SW480 (cell line): ENCODE measurements around the gene TLE7.

ENCODE experiments used
- DNase-seq: peaks from one replicate; pipeline ENCODE4 v3.0.0-alpha.2; 2016; ENCODE audit warnings: low spot score

Gene TLE7

DNA sequence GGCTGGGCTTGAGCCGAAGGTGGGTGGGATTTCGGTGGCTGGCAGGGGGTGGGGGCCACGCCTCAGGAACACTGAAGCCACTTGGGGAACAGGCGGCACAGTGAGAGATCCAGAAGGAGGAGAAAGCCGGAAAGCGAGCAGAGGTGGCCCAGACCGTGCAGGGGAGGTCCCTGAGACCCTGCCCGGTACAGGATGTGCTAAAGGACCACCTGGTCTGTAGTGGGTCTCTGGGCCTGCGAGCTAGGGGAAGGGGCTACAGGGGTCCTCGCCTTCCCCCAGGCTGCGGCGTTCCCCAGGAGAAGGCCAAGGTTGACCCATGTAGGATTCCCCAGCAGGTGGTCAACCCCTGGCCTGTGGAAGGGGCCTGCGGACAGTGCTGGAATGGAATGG lies at the start of gene TLE7:
Gene TLE7, minus strand, starts transcription at position 4 of the 390 bp plus-strand sequence. CDS start 8,730 bp downstream, outside the sequence.
- no peak for DNase-seq

DNA sequence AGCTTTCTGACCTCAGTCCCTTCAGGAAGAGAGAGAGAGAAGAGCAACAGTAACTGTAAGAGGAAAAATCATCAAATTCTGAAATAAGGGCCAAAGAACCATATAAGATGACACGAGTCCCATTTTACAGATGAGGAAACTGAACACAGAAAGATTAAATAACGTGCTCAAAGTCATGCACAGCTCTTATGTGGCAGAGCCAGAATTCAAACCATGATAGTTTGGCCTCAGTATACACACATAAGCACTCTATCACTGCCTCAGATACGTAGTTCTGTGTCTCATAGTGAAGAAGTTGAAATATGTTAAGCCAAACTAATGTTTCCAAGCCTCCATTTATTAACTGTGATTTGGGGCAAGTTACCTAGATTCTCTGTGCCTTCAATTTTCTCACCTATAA lies 49.2 kb upstream of the TLE7 start:
- no peak for DNase-seq

DNA sequence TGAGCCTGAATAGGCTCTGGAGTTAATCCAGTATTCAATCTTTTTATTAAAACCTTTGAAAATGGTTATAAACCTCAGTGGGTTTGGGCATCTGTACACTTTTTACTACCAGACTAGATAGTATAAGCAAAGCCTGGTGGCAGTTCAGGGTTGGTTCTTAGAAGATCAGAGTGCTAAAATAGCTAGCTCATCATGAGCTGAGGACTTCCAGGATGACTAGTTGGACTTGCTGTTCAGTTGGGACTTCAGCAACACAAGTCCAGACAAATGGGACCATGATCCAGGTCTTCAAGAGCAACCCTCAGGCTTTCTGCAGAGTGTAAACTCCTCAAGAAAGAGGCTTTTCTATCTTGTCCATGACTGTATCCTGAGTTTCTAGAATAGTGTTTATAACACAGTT lies 48.5 kb upstream of the TLE7 start:
- no peak for DNase-seq

DNA sequence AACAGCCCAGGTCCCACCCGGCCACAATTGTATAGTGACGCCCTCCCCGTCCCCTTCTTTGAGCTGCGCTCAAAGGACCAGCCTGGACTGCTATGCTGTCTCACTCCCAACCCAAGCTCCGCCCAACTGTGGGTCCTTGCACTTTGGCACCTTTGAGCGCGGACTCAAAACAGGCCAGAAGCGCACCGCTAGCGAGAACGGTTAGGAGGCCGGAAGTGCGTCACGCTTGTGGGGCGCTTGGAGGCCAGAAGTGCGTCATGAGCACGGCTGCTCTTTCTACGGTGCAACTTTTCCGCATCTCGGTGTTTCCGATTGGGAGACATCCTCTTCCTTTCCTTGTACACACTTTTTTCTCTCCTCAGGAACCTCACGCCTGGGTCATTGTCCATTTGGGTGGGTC lies 47.3 kb upstream of the TLE7 start, which contains the start of gene ZNF19:
Gene ZNF19, minus strand, starts transcription at position 203 of the 400 bp plus-strand sequence. CDS start 7,210 bp downstream, outside the sequence.
- no peak for DNase-seq

DNA sequence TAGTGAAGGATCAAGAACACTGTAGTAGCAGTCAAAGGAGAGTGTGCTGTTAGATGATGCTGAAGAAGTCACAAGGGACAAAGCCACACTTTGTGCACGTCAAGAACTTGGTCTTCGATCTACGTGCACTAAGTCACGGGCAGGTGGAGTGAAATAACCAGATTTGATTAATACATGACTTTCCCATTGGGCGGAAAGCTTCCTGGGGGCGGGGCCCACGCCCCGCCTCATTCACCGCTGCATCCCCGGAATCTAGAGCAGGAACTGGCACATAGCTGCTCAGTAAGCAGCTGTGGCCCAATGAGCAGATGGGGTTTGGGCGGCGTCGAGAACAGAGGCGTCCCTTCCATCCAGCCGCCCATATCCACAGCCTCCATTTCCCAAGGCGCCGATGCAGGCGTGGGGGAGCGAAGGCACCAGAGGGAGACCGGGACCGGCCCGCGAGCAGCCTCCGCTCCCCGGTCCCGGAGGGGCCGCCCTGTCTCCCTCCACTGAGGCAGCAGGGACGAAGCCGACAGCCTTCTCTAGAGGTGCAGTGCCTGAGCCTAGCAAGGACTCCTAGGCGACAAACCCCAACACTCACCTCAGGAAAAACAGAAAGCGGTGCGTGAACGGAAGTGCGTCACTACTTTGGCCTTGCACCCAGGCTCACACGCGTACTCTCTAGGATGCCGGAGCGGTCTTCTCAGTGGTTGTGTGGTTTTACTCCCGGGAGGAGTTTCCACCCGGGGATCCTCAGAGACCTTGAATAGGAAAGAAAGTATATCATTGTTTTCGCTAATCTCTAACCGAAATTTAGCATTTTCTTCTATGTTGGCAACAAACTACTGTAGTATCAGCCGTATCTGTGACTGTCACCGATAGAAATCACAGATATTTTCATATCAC lies 42.4 kb upstream of the TLE7 start:
- peak; percentile 85 for DNase-seq

DNA sequence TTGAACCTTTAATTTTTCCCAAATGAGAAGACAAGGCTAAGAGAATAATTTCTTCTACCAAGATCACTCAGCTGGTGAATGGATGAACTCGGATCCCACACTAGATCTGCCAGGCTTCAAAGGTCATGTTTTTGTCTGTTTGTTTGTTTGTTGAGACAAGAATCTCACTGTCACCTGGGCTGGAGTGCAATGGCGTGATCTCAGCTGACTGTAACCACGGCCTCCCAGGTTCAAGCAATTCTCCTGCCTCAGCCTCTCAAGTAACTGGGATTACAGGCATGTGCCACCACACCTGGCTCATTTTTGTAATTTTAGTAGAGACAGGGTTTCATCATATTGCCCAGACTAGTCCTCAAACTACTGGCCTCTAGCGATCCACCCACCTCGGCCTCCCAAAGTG lies 40.7 kb upstream of the TLE7 start:
- no peak for DNase-seq

DNA sequence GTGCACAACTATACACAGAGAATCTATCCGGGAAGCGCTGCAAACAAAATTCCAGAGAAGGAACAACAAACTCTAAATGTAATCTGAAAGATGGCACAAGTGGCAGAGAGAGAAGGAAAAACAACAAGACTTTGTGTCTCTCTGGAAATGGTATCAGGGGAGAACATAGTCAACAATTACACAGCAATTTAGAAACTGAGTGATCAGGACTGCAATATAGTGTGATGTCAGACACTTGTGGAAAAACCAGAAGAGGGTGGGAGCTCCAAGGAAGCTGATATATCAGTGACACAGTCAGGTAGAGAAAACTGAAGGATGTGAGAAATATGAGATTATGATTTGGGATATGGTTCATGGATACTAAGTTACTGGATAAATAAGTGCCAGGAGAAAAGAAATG lies 39.1 kb upstream of the TLE7 start:
- DNase-seq: no peak

DNA sequence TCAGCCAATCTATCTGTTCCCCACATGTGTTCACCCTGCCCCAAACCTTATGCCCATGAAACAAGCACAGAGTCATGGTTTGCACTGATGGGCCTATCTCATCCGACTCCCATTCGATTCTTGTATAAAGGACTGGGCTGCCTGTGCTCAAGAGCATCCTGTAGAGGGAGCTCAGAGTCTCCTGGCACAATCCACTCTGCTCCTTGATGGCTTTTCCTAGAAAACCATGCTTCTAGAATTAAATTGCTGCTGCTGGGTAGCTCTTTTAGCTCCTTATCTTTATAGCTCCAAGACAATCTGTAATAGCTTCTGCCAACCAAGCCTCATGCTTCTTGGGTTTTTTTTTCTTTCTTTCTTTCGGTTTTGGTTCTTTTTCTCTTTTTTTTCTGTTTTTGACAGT lies 37.6 kb upstream of the TLE7 start:
- DNase-seq: peak; percentile 15

DNA sequence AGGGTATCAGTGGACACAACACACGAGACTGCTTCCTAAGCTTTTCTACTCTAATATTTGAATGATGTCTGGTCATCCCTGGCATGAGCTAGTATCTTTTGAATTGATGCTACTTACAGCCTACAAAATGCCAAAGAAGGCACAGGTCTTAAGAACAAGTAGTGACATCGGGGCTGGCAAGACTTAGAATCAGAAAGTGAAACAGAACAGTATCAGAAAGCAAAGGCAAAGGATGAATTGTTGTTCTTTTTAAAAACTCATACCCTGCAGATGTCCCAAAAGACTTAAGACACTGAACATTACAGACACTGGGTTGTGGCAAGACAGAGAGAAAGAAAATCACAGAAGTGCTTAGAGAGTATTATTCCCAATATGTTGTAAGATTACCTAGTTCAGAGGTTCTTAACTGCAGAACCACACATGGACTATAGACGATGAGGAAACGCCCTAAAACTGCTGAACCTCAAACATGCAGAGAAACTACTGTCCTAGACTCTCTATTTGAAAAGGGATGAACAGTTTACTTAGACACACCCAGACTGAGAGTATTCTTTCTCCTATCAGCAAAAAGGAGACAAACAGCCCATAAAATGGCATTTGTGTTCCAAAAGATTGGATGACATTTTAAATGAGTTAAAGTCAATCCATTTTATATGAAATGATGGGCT lies 34.7 kb upstream of the TLE7 start:
- DNase-seq: no peak

DNA sequence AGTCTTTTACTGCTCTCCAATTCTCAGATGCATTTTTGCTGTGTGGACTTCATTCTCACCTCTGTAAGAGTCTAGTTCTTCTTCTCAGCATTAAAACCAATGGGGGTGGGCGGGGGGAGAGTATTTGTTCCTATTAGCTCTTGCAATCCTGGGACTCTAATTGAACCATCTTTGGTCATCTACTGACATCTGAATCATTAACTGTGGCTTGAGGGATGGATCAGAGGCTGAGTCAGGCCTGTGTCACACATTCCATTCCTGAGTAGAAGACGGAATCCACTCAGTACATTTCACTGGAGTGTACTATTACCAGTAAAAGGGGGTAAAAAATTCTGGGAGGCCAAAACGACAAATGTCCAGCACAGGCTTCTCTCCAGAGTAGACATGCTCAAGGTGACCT lies 33.0 kb upstream of the TLE7 start:
- DNase-seq: peak; percentile 18

DNA sequence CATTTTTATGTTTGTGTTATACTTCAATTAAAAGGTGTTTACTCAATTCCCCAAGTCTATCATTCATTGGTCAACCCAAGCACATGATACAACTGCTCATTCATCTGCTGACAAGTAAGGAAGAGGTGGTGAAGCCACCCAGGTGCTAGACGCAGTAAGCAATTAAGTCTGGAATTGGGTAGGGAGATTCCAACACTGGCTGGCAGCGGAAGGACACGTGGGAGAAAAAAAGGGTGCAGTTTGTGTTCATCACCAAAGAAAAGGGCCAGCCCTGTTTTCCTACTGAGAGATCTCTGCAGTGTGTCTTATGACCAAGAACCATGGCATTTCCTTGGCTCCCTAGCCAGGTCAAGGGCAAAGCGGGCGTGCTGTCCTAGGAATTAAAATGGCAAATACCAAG lies 32.0 kb upstream of the TLE7 start:
- no peak for DNase-seq

DNA sequence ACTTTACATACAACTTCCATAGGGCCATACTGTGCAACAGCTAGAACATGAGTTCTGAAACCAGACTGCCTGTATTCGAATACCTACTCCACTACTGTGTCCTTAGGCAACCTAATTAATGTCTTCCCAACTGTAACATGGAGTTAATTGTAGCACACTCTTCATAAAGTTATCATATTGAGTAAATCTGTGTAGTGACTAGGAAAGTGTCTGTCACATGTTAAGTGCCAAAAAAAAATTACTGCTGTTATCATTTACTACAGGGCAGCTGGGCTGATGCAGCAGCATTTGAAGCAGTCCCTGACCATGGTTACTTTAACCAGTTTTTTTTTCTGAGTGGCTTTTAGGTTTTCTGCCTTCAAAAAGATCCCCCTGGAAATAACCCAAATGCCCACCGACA lies 31.1 kb upstream of the TLE7 start:
- no peak for DNase-seq

DNA sequence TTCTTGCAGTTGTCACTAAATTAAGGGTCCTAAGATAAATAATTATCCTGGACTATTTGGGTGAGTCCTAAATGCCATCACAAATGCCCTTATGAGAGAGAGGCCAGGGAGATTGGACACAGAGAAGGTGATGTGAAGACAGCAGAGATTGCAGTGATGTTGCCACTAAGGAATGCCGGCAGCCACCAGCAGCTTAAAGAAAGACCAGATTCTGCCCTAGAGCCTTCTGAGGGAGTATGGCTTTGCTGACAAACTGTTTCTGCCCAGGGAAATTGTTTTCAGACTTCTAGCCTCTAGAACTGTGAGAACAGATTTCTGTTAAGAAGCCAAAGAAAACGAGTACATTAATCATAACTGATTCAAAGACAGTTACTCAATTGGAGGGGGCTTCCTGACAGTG lies 30.2 kb upstream of the TLE7 start:
- no peak for DNase-seq

DNA sequence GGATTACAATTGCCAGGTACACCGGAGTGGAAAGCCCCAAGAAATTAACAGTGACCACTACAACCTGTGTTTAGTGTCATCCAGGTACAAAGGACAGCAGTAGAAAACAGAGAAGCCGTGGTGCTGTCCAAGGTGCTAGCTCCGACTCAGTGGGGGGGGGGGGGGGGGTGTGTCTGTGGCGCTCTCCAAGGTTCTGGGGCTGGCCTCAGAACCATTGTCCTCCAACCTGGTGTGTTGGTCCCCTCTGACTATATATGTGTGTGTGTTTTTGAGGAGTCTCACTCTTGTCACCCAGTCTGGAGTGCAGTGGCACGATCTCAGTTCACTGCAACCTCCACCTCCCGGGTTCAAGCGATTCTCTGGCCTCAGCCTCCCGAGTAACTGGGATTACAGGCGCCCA lies 26.0 kb upstream of the TLE7 start:
- no peak for DNase-seq

DNA sequence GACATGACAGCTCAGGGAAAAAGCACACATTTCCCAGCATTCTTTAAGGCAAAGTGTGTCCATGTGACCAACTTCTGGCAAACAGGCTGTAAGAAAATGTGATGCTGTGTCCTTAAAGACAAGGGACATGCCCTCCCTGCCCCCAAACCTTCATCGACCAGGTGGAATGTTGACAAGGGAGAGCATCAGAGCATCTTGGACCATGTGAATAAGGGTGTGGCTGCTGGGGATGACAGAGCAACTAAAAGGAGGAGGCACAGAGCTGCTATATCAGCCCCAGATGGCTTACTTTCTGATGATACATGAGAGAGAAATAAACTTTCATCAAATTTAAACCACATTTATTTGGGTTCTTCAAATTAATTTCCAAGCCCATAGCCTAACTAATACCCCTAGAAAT lies 22.4 kb upstream of the TLE7 start:
- DNase-seq: no peak

DNA sequence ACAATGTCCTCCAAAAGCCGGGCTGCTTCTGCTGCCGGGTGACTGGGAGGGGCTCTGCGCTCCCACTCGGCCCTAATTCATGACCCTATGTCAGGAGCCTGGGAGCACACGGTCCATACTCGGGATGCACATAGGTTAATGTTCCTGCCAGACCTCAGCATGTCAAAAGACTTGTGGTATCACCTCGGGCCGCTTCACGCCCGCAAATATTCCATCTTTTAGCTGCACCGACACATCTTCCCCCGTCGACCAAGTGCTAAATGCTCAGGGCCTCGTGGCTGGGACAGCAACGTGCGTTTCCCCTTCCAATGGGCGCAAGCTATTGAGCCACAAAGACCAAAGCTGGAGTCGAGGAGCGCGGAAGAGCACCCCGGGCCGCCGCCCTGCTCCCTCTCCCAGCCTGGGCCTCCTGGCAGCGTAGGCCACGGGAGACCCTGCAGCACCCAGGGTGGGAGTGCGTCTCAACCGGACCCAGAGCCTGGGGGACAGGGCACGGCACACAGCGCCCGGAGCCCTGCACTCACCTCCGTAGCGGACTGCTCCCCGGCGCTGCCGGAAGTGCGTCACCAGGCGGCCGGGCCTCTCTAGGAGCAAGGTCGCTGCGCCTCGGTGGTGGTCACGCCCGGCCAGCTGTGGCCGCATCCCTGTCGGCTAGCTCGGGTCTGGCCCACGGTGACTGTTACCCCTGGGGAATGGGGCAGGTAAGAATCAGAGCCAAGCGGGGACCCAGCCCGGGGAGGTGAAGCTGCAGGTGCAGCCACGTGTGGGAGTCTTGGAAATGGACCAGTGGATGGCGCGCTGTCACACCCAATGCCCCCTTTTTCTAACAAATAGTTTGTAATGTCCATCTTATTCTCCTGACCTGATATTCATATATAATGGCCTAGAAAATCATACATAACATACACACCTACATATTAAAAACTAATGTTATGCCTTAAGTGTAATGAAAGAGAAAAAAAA lies 20.1 kb upstream of the TLE7 start, which contains the start of gene ZNF23:
Gene ZNF23, minus strand, starts transcription at position 562 of the 963 bp plus-strand sequence. CDS start 5,451 bp downstream, outside the sequence.
- peak; percentile 64 for DNase-seq

DNA sequence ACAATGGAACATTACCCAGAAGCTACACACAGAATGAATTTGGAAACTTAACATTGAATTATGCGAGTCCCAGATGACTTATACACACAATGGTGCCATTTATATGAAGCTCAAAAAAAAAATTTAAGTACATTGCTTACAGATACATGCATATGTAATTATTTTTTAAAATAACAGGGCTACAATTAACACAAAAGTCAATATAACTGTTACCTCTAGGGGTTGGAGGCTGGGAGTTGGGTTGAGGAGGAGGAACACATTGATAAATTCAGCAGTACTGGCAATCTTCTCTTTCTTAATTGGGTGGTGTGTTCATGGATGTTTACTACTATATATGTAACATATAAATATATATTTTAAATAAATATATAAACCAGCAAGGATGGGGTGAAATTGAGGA lies 19.1 kb upstream of the TLE7 start:
- no peak for DNase-seq

DNA sequence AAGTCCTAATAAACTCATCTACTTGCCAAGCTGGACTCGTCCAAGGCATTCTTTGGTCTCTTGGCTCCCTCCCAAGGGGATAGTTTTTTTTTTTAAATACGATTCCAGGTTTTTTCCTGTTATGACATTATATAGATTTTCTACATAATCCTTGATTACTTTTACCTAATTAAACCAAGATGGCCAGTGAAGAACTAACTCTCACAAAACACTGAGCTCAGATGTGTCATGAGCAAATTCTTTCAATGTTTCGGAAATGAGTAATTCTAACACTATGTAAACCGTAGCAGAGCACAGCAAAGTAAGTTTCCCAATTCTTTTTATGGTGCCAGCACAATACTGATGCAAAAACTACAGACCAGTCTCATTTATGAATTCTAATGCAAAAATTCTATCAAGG lies 18.4 kb upstream of the TLE7 start:
- DNase-seq: no peak

DNA sequence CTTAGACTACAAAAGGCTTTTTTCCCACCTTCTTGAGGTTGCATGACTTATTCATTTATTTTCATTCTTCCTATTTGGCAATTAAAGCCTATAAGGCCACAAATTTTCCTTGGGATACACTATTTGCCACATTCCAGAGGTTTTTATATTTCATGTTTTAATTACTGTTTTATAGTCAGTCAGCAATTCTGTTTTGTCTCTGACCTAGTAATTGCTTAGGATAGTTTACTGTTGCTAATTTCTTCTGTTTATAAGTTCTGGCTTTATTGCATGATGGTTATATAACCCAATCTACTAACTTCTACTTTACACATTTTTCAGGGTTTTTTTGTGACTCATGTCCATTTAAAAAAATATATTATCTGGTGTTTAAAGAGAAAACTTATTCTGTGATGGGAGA lies 17.7 kb upstream of the TLE7 start:
- DNase-seq: no peak

DNA sequence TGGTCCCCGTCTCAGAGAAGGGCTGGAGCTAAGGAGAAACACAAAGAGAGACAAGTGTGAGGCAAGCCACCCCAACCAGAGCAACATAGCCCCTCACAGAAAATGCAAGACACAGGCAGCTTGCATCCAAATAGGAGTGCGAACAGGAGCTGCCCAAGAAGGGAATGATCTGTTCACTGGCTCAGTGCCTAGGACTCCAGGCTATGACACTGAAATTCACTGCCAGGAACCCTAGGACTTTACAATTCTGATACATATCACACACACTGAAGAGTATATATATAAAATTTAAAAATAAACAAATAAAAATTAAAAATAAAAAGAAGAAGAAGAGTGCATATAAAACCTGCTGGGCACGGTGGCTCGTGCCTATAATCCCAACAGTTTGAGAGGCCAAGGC lies 14.9 kb upstream of the TLE7 start:
- DNase-seq: no peak

DNA sequence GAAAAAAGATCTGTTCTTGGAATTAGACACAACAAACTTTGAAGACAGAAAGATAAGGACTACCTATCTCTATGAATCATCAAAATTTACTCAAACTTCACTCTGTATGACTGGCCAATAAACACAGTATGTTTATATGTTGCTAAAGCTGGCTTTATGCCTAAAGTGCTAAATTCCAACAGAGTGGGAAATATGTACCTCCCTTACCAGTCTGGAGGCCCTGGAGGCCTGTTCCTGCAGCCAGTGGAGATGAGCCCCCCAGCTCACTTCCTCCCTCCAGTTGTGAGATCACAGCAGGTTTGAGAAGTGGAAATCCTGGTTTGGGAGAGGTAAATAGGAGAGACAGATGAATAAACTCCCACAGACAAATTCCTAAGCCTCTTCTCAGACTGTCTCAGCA lies 11.2 kb upstream of the TLE7 start:
- DNase-seq: no peak

DNA sequence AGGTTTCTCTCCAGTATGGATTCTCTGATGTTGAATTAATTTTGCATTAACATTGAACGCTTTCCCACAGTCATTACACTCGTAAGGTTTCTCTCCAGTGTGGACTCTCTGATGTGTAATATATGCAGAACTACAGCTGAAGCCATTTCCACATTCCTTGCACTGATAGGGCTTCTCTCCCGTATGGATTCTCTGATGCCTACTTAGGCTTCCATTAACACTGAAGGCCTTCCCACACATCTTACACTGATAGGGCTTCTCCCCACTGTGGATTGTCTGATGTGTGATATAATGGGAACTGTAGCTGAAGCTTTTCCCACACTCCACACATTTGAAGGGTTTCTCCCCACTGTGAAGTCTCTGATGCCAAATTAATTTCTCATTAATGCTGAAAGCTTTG lies 7.2 kb upstream of the TLE7 start:
- no peak for DNase-seq
